Upper lobe of left lung (tissue), 6 donors: ENCODE results near the gene FAM169A. TPM values are rescaled to one million over a fixed set of nuclear protein-coding genes. Genes with fewer than 3 reads are reported as not detected.

Source experiments
- ATAC-seq, 2 donors: fragments of 200-7000 bp; cut with Tn5 transposase; one replicate each; pipeline ENCODE4 v1.9.1; 2022; ENCODE audit warnings: mild to moderate bottlenecking in 2 of 2, moderate library complexity in 2 of 2; ENCODE audit not compliant: low FRiP score in 2 of 2
- DNase-seq, 2 donors: peaks; one replicate each; pipeline ENCODE4 v3.0.0-alpha.2; 2019 to 2020
- H3K27ac ChIP-seq, 4 donors: fragments of 200-600 bp; sonication (generic); one replicate each; pipeline ENCODE4 v1.5.1; 2016 to 2019
- H3K27me3 ChIP-seq, 4 donors: fragments of 200-600 bp; sonication (generic); one replicate each; pipeline ENCODE4 v1.5.1; 2017 to 2019
- H3K36me3 ChIP-seq, 4 donors: fragments of 200-600 bp; sonication (generic); one replicate each; pipeline ENCODE4 v1.5.1; 2016 to 2019
- H3K4me1 ChIP-seq, 4 donors: fragments of 200-600 bp; sonication (generic); one replicate each; pipeline ENCODE4 v1.5.1; 2018 to 2019
- H3K4me3 ChIP-seq, 4 donors: fragments of 200-600 bp; sonication (generic); one replicate each; pipeline ENCODE4 v1.5.1; 2017 to 2019; ENCODE audit warnings: mild to moderate bottlenecking in 2 of 4, moderate library complexity in 1 of 4
- H3K9me3 ChIP-seq, 4 donors: fragments of 200-600 bp; sonication (generic); one replicate each; pipeline ENCODE4 v1.5.1; 2018 to 2019
- EP300 ChIP-seq, 4 donors: sonication (generic); formaldehyde crosslinking; IDR thresholded peaks; one replicate each; pipeline ENCODE4 v1.5.1; 2017; ENCODE audit warnings: antibody characterized with exemption in 4 of 4, control low read depth in 2 of 4
- POLR2A ChIP-seq, 4 donors: fragments of 450-650 bp; IDR thresholded peaks; one replicate each; pipeline ENCODE4 v1.5.1; 2016 to 2017; ENCODE audit warnings: antibody characterized with exemption in 4 of 4, mild to moderate bottlenecking in 2 of 4
- POLR2AphosphoS5 ChIP-seq, 2 donors: sonication (generic); formaldehyde crosslinking; IDR thresholded peaks; one replicate each; pipeline ENCODE4 v1.5.1; 2017; ENCODE audit warnings: antibody characterized with exemption in 2 of 2
- WGBS, 2 donors: methylation state at CpG; one replicate each; pipeline ENCODE4 v1.1.5; 2017 to 2018; 5-methylcytosine and 5-hydroxymethylcytosine counted together
- total RNA-seq, 6 donors: library from RNA; depleted of rRNA in 4 of 6; stranded (reverse); fragments of >200 nt in 4 of 6; gene quantifications; one replicate each; pipeline versions ENCODE4 v1.1.0 to v1.2.1, GENCODE V29; 2016 to 2021
- TF ChIP-seq, protein P1 (sequence below), 6 experiments: fragments of 450-650 bp in 4 of 6; fragments of 200-600 bp in 2 of 6; sonication (generic) in 2 of 6; IDR thresholded peaks; one replicate each; pipeline ENCODE4 v1.5.1; 2016 to 2019; ENCODE audit warnings: antibody characterized with exemption in 6 of 6
- donor health status: DM: no; HTN: no; CAD: no; lungs with moderate emphysema.
- donor health status: DM: no; HTN: yes; CAD: no; lungs with severe emphysema.

FAM169A gene
- total RNA-seq, 6 donors from 2014 or later = 0.11 to 1.4 (median 1.1) TPM

DNA sequence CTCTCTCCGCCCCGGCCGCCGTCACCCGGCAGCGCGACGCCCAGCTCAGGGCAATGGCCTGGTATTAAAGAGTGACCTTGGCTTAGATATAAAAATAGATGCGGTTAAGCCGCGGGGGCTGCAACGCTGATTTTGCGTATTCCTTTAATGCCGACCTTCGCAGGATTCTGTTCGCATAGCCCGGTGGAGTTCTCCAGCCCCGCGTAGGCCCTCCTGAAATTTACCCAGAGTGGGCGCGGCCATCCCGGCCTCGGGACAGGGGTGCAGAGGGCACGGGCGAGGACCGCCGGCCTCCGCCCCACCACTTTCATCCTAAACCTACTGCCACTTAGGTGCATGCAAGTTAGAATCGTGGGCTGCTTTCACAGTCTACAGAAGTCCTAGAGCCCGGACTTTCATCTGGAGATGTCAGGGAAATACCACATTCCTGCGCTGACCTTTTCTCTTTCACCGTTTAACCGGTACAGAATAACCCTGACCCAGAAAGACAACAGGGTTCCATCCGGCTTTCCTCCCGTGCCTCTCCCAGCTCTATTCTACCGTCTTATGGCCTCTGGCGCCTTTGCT is 492 bp upstream of the FAM169A start:
- DNase-seq (no peak), ATAC-seq (peak in 1 of 2 donors; percentile 11)
- H3K4me3 ChIP-seq = peak overlapping the region in 3 of 4 donors; percentile 64 to 71 (median 66)

GRCh38 chr5:74865256-74865803 is 857 bp downstream of the FAM169A start:
- Histone ChIP-seq H3K27me3 (peaks cover 0 to 22% (median 10%) of the 10 kb centered on the region in 4 donors), H3K4me3 (peak overlapping the region in 3 of 4 donors; percentile 64 to 71 (median 66)), H3K27ac (peak overlapping the region in 1 of 4 donors; percentile 59), H3K9me3 (no peaks in the 10 kb centered on the region), H3K4me1 (peaks cover 11 to 23% (median 15%) of the 10 kb centered on the region in 4 donors), H3K36me3 (no peaks in the 10 kb centered on the region)
- WGBS, 2 donors = 18 to 23% methylated on average over 15 to 21 of the region's 23 CpGs
- DNase-seq (no peak), ATAC-seq (peak in 1 of 2 donors; percentile 9)
- TF ChIP-seq POLR2AphosphoS5 (IDR thresholded peaks at IDR 0.05) (no peak), EP300 (IDR thresholded peaks at IDR 0.05) (no peak), POLR2A (IDR thresholded peaks at IDR 0.05) (no peak)
- TF ChIP-seq, protein P1, sequence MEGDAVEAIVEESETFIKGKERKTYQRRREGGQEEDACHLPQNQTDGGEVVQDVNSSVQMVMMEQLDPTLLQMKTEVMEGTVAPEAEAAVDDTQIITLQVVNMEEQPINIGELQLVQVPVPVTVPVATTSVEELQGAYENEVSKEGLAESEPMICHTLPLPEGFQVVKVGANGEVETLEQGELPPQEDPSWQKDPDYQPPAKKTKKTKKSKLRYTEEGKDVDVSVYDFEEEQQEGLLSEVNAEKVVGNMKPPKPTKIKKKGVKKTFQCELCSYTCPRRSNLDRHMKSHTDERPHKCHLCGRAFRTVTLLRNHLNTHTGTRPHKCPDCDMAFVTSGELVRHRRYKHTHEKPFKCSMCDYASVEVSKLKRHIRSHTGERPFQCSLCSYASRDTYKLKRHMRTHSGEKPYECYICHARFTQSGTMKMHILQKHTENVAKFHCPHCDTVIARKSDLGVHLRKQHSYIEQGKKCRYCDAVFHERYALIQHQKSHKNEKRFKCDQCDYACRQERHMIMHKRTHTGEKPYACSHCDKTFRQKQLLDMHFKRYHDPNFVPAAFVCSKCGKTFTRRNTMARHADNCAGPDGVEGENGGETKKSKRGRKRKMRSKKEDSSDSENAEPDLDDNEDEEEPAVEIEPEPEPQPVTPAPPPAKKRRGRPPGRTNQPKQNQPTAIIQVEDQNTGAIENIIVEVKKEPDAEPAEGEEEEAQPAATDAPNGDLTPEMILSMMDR (IDR thresholded peaks at IDR 0.05) = no peak

More for the DNA sequence above, 492 bp upstream of the FAM169A start:
- no peaks in the 10 kb centered on the region for H3K9me3 ChIP-seq
- H3K27ac ChIP-seq = peak overlapping the region in 1 of 4 donors; percentile 59
- H3K36me3 ChIP-seq = no peaks in the 10 kb centered on the region
- H3K4me1 ChIP-seq = peaks cover 11 to 23% (median 15%) of the 10 kb centered on the region in 4 donors
- TF ChIP-seq POLR2A (IDR thresholded peaks at IDR 0.05) = no peak
- TF ChIP-seq POLR2AphosphoS5 (IDR thresholded peaks at IDR 0.05) = no peak
- no peak for TF ChIP-seq EP300 (IDR thresholded peaks at IDR 0.05)
- TF ChIP-seq, protein P1 (IDR thresholded peaks at IDR 0.05) = no peak
- H3K27me3 ChIP-seq = peaks cover 0 to 22% (median 10%) of the 10 kb centered on the region in 4 donors
- WGBS, 2 donors = 16 to 53% methylated on average over 12 to 29 of the region's 37 CpGs

DNA sequence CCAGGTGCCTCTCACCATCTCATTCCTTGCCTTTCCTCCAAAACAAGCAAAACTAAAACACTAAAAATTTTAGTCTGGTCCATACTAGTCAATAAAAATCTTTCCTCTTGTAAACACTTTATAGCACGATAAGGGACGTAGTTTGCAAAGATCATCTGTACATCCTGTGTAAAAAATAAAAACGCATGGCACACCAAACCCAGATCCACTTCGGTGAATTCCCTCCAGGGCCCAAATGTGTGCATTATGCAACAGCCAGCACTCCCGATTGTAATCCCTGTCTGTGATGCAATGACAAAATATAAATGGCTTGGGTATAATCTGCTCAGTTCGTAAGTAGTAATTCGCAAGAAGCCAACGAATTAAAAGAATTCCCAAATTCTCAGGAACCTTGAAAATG is 1.4 kb downstream of the FAM169A start:
- no peak for DNase-seq
- Histone ChIP-seq H3K27me3 (peaks cover 0 to 22% (median 10%) of the 10 kb centered on the region in 4 donors), H3K4me3 (peak overlapping the region in 2 of 4 donors; percentile 64 to 71), H3K4me1 (peaks cover 11 to 23% (median 15%) of the 10 kb centered on the region in 4 donors), H3K9me3 (no peaks in the 10 kb centered on the region), H3K27ac (no peak overlapping the region), H3K36me3 (no peaks in the 10 kb centered on the region)
- no peak for TF ChIP-seq EP300 (IDR thresholded peaks at IDR 0.05)
- TF ChIP-seq POLR2AphosphoS5 (IDR thresholded peaks at IDR 0.05) = no peak
- TF ChIP-seq, protein P1 (IDR thresholded peaks at IDR 0.05) = no peak
- no peak for TF ChIP-seq POLR2A (IDR thresholded peaks at IDR 0.05)
- 46 to 55% methylated on average over 8 of the region's 8 CpGs for WGBS, 2 donors
- ATAC-seq = no peak

GRCh38 chr5:74863726-74864125 is 2.5 kb downstream of the FAM169A start:
- H3K27ac ChIP-seq = no peak overlapping the region
- no peak for DNase-seq
- peaks cover 11 to 23% (median 15%) of the 10 kb centered on the region in 4 donors for H3K4me1 ChIP-seq
- no peaks in the 10 kb centered on the region for H3K36me3 ChIP-seq
- TF ChIP-seq EP300 (IDR thresholded peaks at IDR 0.05) = no peak
- no peak for TF ChIP-seq POLR2A (IDR thresholded peaks at IDR 0.05)
- TF ChIP-seq POLR2AphosphoS5 (IDR thresholded peaks at IDR 0.05) = no peak
- TF ChIP-seq, protein P1 (IDR thresholded peaks at IDR 0.05) = no peak
- ATAC-seq = no peak
- H3K27me3 ChIP-seq = peaks cover 0 to 22% (median 10%) of the 10 kb centered on the region in 4 donors
- H3K9me3 ChIP-seq = no peaks in the 10 kb centered on the region
- H3K4me3 ChIP-seq = no peak overlapping the region
- 91 to 96% methylated on average over 2 of the region's 2 CpGs for WGBS, 2 donors
